Smooth muscle cell of the brain vasculature (primary cell): ENCODE results near the gene CDKN2C.

Source experiments
- DNase-seq: peaks from one replicate; pipeline ENCODE4 v3.0.0-alpha.2; 2012; ENCODE audit warnings: low read depth, low spot score

The CDKN2C gene

GRCh38 chr1:50964863-50965262 lies 5.2 kb upstream of the CDKN2C start:
- no peak for DNase-seq

- DNase-seq, result no peak
Observed at GRCh38 chr1:50966991-50967390, 3.1 kb upstream of the CDKN2C start.

GRCh38 chr1:50967416-50968157 lies 2.5 kb upstream of the CDKN2C start:
- no peak for DNase-seq

- peak; percentile 78 for DNase-seq
Observed at GRCh38 chr1:50968158-50968820, 1.8 kb upstream of the CDKN2C start.

DNA sequence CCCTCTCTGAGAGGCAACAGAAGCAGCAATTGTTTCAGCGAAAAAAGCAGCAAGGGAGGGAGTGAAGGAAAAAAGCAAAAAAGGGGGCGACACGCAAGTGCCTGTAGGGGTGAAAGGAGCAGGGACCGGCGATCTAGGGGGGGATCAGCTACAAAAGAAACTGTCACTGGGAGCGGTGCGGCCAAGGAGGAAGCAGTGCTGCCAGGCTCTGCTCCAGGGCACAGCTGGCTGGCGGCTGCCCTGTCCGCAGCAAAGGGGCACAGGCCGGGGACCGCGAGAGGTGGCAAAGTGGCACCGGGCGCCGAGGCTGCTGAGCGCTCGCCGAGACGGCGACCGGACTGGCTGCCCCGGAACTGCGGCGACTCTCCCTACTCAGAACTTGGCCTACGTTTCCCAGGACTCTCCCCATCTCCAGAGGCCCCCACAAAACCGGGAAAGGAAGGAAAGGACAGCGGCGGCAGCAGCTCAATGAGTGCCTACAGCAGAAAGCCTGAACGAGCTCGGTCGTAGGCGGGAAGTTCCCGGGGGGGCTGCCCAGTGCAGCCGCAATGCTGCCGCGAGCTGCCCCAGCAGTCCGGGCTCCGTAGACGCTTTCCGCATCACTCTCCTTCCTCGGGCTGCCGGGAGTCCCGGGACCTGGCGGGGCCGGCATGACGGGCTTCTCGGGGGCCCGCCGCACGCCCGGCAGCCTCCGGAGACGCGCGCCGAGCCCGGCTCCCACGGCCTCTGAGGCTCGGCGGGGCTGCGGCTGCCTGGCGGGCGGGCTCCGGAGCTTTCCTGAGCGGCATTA lies 1.0 kb upstream of the CDKN2C start:
- DNase-seq, result no peak

GRCh38 chr1:50970509-50970887 lies 453 bp downstream of the CDKN2C start:
- no peak for DNase-seq

DNA sequence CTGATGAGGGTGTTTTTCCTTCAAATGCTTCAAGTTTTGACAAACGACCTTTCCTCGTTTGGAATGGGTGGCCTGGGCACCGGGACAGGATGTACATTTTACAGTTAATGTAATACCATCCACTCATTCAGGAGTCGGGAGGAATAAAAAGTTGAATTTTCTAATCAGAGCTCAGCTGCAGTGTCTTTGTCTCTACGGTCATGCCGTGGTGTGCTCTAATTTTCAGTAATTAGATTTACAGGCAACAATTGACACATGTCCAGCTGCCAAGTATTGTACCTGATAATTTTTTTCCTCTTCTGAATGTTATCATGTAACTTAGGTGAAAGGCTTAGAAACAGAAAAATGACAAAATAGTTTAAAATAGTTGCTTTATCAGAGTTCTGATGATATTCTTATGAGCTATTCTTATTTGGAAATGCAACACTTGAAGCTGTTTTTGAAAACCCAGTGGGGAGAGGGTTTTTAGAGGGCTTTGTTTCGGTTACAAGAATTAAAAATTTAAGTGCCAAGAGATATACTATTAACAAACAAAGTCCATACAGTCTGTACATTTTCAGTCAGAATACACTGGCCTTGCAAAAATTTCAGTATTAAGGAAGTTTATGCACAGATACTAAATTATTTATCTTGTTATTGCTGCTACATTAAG lies 1.0 kb downstream of the CDKN2C start:
- no peak for DNase-seq

DNA sequence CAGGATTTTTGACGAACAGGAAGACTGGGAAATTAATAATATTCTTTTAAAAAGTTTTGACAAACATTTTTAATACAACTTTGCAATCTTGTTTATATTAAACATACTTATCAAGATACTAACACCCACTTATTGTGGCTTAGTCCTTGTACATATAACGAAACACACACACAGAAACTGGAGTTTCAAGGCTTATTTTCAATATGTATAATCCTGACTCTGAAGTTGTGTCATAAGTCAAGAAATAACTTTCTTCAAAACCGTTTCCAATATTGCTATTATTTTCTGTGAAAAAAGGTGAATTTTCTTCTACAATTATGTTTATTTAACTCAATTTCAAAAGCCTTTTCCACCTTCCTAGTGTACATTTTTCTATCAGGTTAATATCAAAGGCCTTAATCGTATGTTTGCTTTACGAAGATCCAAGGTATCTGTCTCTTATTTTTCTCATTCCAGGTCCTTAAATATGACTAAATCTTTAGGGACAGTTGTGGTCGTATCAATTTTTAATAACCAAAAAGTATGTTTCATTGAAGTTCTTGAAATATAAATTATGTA lies 1.8 kb downstream of the CDKN2C start:
- DNase-seq, result no peak

GRCh38 chr1:50972766-50973165 lies 2.7 kb downstream of the CDKN2C start:
- no peak for DNase-seq

- DNase-seq, result no peak
Observed at GRCh38 chr1:50973255-50973654, 3.2 kb downstream of the CDKN2C start.

DNA sequence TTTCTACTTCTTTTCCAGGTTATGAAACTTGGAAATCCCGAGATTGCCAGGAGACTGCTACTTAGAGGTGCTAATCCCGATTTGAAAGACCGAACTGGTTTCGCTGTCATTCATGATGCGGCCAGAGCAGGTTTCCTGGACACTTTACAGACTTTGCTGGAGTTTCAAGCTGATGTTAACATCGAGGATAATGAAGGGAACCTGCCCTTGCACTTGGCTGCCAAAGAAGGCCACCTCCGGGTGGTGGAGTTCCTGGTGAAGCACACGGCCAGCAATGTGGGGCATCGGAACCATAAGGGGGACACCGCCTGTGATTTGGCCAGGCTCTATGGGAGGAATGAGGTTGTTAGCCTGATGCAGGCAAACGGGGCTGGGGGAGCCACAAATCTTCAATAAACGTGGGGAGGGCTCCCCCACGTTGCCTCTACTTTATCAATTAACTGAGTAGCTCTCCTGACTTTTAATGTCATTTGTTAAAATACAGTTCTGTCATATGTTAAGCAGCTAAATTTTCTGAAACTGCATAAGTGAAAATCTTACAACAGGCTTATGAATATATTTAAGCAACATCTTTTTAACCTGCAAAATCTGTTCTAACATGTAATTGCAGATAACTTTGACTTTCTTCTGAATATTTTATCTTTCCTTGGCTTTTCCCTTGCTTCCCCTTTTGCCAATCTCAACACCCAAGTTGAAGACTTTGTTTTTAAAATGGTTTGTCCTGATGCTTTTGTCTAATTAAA lies 4.0 kb downstream of the CDKN2C start:
- no peak for DNase-seq

DNA sequence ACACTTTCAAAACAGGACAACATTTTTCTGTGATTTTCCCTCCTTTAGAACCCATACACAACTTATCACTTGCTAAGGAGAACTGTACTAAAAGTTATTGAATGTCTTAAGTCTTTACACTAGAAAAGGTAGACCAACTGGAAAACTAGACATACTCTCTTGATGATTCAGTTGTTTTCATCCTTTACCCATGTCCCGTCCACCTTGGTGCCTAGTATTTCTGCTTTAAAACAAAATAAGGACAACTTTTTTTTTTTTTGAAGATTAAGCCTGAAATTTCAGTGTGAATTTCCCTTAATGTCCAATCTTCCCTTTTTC lies 4.5 kb downstream of the CDKN2C start:
- no peak for DNase-seq

DNA sequence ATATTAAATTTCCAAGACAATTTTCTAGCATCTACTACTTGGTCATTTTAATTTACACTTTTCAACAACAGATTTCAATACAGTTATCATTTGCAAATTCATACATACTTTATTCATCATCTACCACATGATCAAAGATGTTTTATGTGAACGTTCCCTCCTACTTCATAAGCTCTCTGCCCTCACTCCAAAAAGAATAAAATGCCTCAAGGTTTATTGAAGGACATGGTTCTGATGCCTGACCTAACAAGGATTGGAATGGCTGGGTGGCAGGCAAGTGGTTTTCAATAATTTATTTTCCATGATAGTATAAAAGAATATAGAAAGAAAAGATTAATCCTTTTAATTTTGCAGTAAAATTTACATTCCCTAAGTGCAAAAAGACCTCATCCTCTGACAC lies 5.4 kb downstream of the CDKN2C start:
- no peak for DNase-seq

DNA sequence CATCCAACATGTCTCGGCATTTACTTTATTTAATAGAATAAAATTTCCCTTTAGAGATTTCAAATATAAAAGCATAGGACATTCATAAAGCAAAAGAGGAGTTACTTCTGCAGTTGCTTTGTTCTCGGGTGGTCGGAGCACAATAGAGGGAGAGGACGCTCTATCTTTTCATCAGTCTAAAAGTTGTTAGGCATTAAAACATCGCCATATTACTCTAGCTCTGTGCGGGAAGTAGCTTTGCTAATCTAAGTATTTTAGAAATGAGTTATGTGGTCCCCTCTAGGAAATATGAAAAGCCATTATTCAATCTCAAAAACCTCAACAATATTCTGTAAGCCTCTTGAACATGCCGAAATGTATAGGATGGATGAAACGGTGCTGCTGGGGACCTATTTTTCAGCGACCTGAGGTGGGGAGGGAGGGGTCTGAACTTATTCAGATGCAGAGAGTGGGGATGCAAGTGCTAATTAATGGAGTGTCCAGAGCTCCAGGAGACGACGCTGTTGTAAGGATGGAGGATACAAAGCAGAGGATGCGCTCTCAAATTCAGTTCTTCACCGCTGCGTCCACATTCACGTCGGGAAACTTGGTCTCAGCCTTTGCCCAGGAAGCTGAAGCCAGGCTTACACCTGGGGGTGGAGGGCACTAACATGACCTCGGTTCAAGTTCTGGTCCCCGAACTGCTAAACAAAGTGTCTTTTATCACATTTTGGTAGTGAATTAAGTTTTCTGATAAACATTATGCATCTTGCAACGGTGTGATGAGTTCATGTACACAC lies 6.3 kb downstream of the CDKN2C start:
- no peak for DNase-seq

DNA sequence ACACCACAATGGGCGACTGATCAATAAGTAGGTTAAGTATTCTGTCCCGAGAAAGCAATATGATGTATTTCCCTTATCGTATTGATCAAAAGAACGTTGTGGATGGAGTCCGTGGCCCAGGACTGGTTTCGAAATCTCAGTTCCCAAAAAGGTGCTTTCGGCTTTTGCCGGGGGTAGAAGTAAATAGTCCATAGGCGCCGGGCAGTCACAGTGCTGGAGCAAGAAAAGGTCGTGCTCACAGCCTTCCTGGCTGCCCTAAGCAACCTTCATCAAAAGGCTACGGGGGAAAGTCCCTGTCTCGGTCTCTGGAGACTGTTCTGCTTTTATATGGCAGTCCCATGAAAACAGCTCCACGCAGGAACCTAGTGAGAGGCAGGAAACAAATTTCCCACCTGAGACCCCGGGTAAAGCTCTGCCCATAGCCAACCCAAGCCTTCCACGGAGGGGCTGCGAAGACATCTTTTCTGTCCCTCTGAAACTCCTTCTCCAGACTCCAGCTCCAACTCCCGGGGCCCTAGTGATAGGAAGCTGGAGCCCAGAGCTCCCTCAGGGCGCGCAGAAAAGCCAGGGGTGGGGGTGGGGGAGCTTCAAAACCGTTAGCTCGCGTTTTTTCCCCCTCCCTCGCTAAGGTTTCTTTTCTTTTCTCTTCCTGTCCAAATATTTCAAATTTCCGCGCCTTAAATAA lies 7.0 kb downstream of the CDKN2C start:
- DNase-seq, result no peak

DNA sequence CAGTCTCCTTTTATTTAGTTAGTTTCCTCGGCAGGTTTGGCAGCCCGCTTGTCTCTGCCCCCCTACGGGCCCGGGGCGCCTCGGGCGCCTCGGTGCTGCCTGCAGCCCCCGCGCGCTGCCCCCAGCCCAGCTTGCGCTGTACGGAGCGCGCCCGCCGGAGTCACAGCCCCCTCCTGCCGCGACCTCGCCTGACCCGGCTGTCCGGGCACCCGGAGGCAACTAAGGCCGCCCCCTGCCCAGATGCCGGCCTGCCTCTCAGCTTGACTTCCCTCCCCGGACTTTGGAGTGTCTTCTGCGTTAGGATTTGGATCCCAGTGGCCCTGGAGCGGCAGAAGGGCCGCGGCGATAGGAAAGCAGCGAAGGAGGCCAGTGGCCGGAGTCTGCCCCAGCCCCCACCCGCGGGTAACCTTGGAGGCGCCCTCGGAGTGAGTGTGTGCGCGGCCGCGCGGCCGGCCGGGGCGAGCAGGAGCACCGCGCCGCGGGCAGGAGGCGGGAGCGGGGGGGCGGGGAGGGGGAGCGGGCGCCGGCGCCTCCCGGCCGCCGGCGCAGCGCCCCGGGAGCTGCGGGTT lies 7.6 kb downstream of the CDKN2C start:
- DNase-seq, result no peak

- no peak for DNase-seq
Observed at GRCh38 chr1:50978144-50978851, 8.3 kb downstream of the CDKN2C start.

DNA sequence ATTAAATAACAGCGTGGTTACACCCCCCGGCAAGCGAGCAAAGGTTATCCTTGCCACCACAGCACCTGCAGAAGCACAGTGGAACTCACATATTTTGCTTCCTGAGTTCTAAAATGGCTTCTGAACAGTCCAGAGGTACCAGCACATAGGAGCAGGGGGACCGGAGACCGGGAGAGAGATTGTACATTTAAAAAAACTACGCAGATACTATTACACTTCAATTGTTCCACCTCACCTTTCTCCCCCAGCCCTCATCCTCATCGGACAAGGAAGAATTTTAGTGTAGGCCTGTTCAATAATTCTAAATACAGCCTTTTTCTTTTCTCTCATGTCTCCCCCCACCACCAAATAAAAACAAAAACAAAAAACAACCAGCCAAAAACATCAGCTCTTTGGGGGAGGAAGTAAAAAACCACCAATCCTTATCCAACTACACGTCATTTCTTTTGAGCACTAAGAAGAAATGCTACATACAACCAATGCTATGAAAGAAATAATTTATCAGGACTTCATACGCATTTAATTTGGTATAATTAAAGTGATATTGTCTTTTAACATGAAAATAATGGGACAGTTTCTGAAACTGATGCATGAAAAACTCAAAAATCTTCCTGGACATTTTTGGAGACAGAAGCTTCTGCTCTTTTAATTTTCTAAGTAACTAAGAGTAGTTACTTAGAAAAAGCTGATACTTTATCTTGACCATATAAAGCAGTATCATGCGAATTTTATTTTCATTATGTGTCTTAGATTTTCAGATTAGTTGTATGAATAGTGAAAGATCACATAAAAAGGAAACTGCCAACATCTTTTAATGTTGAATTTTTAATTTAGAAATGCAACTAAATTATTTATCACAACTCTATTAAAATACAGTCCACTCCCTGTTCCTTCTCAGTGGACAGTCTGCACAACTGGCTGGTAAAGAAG lies 9.1 kb downstream of the CDKN2C start:
- no peak for DNase-seq
